Measurements from ENCODE around the gene SLC12A5.

DNA sequence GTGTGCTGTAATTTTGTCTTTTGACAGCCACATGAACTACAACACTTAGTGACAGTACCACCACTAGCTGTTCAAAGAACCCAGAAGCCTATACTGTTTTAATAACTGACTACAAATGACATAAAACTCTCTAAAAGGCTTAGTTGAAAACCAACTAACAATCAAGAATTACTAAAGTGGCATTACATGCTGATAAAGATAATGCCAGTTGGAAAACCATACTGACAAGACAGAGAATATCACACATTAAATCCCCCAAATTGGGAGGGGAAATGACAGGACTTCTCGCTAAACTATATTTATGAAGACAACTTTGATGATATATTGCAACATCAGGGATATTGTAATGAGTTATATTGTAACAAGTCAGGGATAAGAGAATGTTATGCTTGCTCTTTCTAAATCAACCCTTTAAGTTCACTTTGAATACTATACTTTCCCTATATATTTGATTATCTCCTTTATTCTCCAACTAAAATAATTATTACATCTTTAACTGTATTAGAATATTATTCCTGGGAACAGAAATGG is 54.6 kb downstream of the SLC12A5 start:
- TF ChIP-seq EZH2 (IDR thresholded peaks at IDR 0.05; ENCODE audit: insufficient read depth, poor library complexity, severe bottlenecking) (no peak), EZH2phosphoT487 (IDR thresholded peaks at IDR 0.05; ENCODE audit: insufficient read depth, low read depth) (no peak)
